ENCODE measurements around the gene EEFSEC. TPM values are rescaled to one million over a fixed set of nuclear protein-coding genes. Genes with fewer than 3 reads are reported as not detected.

Gene EEFSEC
- total RNA-seq, 1 experiment from 2014 or later = 9.6 TPM

GRCh38 chr3:128237348-128238183 is 84.3 kb downstream of the EEFSEC start:
- H3K4me3 ChIP-seq (ENCODE audit: low read length) = no peak overlapping the region
- no peaks in the 10 kb centered on the region for H3K27me3 ChIP-seq (ENCODE audit: low read length)
- H3K9me2 ChIP-seq (replicated peaks; ENCODE audit: low read length) = no peaks in the 10 kb centered on the region
- H4K20me1 ChIP-seq (ENCODE audit: low read length) = no peaks in the 10 kb centered on the region
- no peaks in the 10 kb centered on the region for H3K9me3 ChIP-seq (ENCODE audit: low read length)
- intact Hi-C loops (cut with micrococcal nuclease) = no loop called here
- ChIA-PET POLR2A (ENCODE audit: unreplicated experiment) (no interaction called here), CTCF (no interaction called here)
- no peak overlapping the region for H2AFZ ChIP-seq (ENCODE audit: low read length)
- no TSS peak for BruUV-seq (replicated peaks)
- DNase-seq = peak; percentile 3
- H3K4me1 ChIP-seq (ENCODE audit: insufficient read depth, low read length) = no peaks in the 10 kb centered on the region
- H3K79me2 ChIP-seq (ENCODE audit: low read length) = no peaks in the 10 kb centered on the region
- no peak overlapping the region for H3K4me2 ChIP-seq (ENCODE audit: low read length)
- ATAC-seq = no peak
- TF ChIP-seq EZH2 (IDR thresholded peaks at IDR 0.05; ENCODE audit: low read length, unreplicated experiment) (no peak), CTCF (conservative IDR thresholded peaks at IDR 0.05; ENCODE audit: low read depth, low read length) (no peak), EZH2phosphoT487 (IDR thresholded peaks at IDR 0.05; ENCODE audit: borderline replicate concordance, low read length) (no peak)
- H3K9ac ChIP-seq (ENCODE audit: low read length) = no peak overlapping the region
- no peak overlapping the region for H3K27ac ChIP-seq (ENCODE audit: low read length)
- H3F3A ChIP-seq (ENCODE audit: low read length, unreplicated experiment) = no peaks in the 10 kb centered on the region
- H3K36me3 ChIP-seq (ENCODE audit: low read depth, low read length) = no peaks in the 10 kb centered on the region

GRCh38 chr3:128238184-128238489 is 84.9 kb downstream of the EEFSEC start:
- no peak for ATAC-seq
- BruUV-seq (replicated peaks) = no TSS peak
- Histone ChIP-seq H3K4me3 (ENCODE audit: low read length) (no peak overlapping the region), H3F3A (ENCODE audit: low read length, unreplicated experiment) (no peaks in the 10 kb centered on the region), H3K36me3 (ENCODE audit: low read depth, low read length) (no peaks in the 10 kb centered on the region), H3K4me1 (ENCODE audit: insufficient read depth, low read length) (no peaks in the 10 kb centered on the region), H3K9me2 (replicated peaks; ENCODE audit: low read length) (no peaks in the 10 kb centered on the region), H3K79me2 (ENCODE audit: low read length) (no peaks in the 10 kb centered on the region), H3K27ac (ENCODE audit: low read length) (no peak overlapping the region), H3K9me3 (ENCODE audit: low read length) (no peaks in the 10 kb centered on the region), H3K27me3 (ENCODE audit: low read length) (no peaks in the 10 kb centered on the region), H4K20me1 (ENCODE audit: low read length) (no peaks in the 10 kb centered on the region), H3K9ac (ENCODE audit: low read length) (no peak overlapping the region), H2AFZ (ENCODE audit: low read length) (no peak overlapping the region), H3K4me2 (ENCODE audit: low read length) (no peak overlapping the region)
- intact Hi-C loops (cut with micrococcal nuclease) = no loop called here
- DNase-seq = no peak
- TF ChIP-seq CTCF (conservative IDR thresholded peaks at IDR 0.05; ENCODE audit: low read depth, low read length) (no peak), EZH2 (IDR thresholded peaks at IDR 0.05; ENCODE audit: low read length, unreplicated experiment) (no peak), EZH2phosphoT487 (IDR thresholded peaks at IDR 0.05; ENCODE audit: borderline replicate concordance, low read length) (no peak)
- POLR2A ChIA-PET (ENCODE audit: unreplicated experiment) = no interaction called here
- CTCF ChIA-PET = no interaction called here

GRCh38 chr3:128239304-128239703 is 86.0 kb downstream of the EEFSEC start:
- Histone ChIP-seq H3K4me2 (ENCODE audit: low read length) (no peak overlapping the region), H3K4me3 (ENCODE audit: low read length) (no peak overlapping the region), H3K9ac (ENCODE audit: low read length) (no peak overlapping the region), H3K4me1 (ENCODE audit: insufficient read depth, low read length) (no peaks in the 10 kb centered on the region), H3F3A (ENCODE audit: low read length, unreplicated experiment) (no peaks in the 10 kb centered on the region), H3K36me3 (ENCODE audit: low read depth, low read length) (no peaks in the 10 kb centered on the region), H3K9me2 (replicated peaks; ENCODE audit: low read length) (no peaks in the 10 kb centered on the region), H3K79me2 (ENCODE audit: low read length) (no peaks in the 10 kb centered on the region), H4K20me1 (ENCODE audit: low read length) (no peaks in the 10 kb centered on the region), H3K9me3 (ENCODE audit: low read length) (no peaks in the 10 kb centered on the region), H2AFZ (ENCODE audit: low read length) (no peak overlapping the region), H3K27me3 (ENCODE audit: low read length) (no peaks in the 10 kb centered on the region), H3K27ac (ENCODE audit: low read length) (no peak overlapping the region)
- intact Hi-C loops (cut with micrococcal nuclease) = no loop called here
- no TSS peak for BruUV-seq (replicated peaks)
- TF ChIP-seq EZH2 (IDR thresholded peaks at IDR 0.05; ENCODE audit: low read length, unreplicated experiment) (no peak), CTCF (conservative IDR thresholded peaks at IDR 0.05; ENCODE audit: low read depth, low read length) (no peak), EZH2phosphoT487 (IDR thresholded peaks at IDR 0.05; ENCODE audit: borderline replicate concordance, low read length) (no peak)
- ChIA-PET POLR2A (ENCODE audit: unreplicated experiment) (no interaction called here), CTCF (no interaction called here)
- ATAC-seq (no peak), DNase-seq (no peak)

Measured in PC-3 (cell line).